Activated CD8-positive, alpha-beta memory T cell treated with anti-CD3 and anti-CD28 coated beads, Interleukin-2, amount 50 U/mL, for 1 hour (primary cell): ENCODE measurements around the gene C10orf88.
A peak's percentile ranks its signal among the peaks of the same experiment; 100 is the strongest.

Source experiments
- DNase-seq: peaks from one replicate; pipeline ENCODE4 v3.0.0-alpha.2; 2020; ENCODE audit errors: extremely low read depth

The C10orf88 gene, protein sequence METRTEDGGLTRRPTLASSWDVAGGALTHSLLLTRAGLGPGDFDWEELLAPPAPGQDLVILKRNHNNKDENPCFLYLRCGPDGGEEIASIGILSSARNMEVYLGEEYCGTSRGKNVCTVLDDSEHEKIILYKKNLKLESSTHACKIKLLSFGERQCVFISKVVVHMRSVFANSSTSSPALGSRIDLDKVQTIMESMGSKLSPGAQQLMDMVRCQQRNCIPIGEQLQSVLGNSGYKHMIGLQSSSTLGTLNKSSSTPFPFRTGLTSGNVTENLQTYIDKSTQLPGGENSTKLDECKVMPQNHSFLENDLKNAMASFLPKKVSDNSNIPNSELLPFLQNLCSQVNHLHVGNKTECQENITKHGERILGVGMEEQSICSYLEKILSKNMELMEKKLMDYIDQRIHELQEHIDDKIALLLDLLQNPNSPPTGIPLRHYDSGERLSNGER

DNA sequence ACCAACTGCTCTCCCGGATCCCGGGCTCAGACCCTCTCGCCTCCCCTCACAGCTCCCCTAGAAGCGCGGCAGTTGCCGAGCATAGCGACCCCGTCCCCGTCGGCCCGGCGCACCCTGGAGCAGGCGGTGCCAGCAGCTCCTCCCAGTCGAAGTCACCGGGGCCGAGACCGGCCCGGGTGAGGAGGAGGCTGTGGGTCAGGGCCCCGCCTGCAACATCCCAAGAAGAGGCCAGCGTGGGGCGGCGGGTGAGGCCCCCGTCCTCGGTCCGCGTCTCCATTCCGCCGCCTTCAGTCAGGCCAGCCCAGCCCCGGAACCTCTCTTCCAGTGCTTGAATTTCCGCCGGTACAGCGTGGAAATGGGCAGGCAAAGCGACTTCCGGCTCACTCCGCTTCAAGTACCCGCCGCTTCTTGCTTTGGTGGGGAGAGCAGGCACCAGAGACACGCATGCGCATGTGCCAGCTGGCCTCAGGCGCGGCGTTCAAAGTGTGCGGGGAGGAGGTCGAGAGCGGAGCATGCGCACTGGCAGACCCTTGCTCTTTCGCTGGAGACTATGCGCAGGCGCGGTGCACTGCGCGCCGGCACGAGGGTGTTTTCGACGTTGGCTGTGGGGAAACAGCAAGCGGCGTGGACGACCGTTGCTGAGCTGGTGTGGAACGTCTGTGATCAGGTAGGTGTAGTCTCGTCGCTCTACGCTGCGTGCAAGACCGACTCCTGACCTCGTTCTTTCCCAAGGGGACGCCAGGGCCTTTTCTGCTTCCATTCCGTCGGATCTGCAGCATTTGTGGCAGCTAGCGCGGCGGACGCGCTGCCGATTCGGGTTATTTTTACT is at the start of gene C10orf88:
Gene C10orf88, minus strand, starts transcription at position 326 of the 829 bp plus-strand sequence. Its CDS starts 49 bp downstream, at position 277.
- DNase-seq, result peak; percentile 96

DNA sequence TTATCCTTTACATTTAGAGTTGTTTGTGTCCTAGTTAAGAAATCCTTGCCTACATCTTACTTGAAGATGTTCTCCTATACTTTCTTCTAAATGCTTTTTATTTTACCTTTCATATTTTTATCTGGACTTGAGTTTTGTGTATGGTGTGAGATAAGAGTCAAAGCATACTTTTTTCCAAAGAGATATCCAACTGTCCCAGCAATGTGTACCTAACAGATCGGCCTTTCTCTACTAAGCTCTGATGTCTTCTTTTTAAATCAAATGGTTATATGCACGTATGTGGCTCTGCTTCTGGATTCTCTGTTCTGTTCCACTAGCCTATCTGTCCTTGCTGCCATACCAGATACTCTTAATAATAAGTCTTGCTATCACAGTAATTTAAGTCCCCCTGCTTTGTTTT is 47.3 kb upstream of the C10orf88 start:
- no peak for DNase-seq

DNA sequence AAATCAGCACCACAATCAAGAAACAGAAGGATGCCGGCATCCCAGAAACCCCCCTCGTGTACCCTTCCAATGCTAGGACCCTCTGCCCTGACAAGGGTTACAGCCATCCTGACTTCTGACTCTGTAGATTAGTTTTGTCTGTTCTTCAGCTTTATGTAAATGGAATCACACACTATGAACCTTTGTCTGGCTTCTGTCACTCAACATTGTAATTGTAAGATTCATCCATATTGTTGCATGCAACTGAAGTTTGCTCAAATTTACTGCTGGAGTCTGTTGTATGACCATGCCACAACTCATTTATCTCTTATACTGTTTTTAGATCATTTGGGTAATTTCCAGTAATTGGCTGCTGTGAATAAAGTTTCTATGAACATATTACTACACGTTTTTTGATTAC is 46.1 kb upstream of the C10orf88 start:
- no peak for DNase-seq

DNA sequence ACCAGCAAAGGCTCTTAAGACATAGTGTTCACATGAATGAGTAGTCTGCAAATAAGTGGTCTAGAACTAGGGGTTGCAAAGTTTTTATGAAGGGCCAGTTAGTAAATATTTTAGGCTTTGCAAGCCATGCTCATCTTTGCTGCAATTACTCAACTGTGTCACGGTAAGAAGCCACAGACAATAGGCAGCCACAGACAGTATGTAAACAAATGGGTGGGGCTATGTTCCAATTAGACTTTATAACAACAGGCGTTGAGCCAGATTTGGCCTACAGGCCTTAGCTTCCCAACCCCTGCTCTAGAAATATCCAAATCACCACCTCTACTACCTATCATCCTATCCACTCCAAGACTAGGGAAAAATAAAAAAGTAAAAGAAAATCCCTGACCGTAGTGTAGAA is 45.3 kb upstream of the C10orf88 start:
- no peak for DNase-seq

DNA sequence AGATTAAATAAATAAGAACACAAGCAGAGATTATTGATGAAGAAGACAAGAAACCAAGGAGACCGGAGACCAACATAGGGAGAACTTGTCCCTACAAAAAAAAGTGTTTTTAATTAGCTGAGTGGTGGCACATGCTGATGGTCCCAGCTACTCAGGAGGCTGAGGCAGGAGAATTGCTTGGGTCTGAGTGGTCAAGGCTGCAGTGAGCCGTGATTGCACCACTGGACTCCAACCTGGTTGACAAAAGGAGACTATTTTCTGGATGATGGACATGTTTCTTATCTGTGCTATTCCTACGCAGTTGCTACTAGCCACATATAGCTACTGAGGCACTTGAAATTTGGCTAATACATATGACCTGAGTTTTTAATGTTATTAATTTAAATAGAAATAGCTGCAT is 44.9 kb upstream of the C10orf88 start:
- DNase-seq, result no peak

DNA sequence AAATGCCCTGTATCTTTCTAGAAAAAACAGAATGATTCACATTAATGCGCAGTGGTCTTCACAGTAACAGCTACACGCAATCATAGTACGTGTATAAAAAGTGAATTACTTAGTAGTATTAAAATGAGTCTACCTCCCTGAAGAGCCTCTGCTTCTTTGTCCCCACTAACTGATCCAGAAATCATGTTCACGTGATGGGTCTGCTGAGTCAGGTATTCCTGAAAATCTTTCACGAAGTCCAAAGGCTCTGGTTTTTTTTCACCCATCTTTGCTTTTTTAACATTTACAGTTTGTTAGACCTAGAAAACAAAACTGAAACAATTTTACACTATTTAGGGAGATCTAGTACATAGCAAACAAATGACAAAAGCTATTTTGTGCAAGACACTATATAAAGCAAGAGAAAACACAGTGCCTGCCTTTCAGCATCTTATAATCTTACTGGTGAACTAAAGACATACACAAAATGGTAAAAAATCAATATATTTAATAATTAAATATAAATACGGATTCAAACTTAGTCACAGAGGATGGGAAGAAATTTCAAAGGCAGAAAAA is 44.4 kb upstream of the C10orf88 start:
- DNase-seq, result no peak

DNA sequence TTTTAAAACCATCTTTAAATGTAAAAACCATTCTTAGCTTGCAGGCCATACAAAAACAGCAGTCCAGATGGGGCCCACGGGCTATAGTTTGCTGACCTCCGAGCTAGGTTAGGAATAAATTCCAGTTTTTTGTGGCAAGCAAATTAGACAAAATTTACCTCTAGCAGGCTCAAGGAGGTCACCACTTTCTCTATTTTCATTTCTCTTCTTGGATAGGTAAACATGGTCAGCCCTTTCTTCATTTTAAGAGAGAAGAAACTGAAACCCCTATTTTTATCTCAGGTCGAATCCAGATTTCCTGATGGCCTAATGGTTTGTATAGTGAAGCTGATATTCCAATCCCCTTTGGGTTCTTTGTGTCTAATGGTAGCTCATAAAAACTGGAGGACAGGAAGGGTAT is 43.8 kb upstream of the C10orf88 start:
- no peak for DNase-seq

DNA sequence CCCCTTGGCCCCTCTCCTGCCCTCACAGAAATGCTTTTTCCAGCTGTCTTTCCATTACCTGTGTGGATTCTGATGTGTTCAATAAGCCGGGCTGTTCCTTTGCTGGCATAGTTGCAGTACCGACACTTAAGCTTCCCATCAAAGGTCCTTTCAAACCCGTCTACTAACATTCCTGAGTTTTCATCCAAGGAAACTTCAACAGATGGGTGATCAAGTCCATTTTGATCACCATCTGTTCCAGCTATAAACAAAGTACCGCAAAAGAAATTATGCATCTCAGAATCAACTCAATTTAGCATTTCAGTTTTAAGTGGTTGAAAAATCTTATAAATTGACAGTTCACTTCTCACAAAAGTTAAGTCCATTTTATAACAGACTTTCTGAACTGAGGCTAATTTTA is 41.9 kb upstream of the C10orf88 start:
- DNase-seq, result no peak

DNA sequence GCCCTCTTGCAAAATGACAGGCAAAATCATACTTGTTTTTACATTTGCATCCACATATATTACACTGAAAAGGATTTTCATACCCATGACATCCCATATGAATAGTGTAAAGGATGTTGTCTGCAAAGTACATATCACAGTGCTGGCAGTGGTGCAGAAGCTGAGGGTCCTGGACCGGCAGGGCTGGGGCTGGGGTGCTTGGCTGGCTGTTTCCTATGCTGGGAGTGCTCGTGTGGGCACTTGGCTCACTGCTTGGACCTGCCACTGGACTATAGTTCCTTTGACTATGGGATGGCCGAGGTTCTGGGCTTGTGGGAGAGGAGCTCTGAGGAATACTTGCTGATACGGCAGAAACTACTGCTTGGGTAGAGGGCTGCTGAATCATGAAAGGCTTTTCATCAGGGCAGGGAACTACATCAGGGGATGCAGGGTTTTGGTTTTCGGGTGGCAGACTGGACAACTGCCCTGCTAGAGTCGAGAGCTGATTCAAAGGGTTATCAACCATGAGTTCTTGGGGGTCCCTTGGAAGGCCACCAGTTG is 39.8 kb upstream of the C10orf88 start:
- no peak for DNase-seq

DNA sequence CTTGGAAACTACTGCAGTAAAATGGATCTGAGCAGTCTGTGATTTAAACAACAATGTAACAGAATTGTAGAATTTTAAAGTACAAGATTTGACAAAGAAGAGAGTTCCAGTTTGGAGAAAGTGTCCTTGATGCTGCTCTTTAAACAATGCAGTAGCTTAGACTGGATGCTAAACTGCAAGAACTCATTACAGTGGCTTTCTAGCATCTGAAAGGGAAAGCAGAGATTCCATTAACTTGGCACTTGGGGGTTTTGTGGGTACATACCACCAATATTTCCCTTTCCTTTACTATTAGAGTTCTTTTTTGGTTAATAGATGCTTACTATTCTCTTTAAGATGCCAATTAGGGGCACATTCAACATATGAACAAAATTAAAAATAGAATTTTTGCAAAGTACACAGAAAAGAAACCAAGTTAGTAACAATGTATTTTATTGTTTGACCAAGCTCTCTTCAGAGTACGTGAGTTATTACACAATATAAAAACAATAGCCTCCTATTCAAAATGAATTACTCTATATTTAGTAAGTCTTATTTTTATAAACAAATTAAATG is 38.1 kb upstream of the C10orf88 start:
- DNase-seq, result no peak

DNA sequence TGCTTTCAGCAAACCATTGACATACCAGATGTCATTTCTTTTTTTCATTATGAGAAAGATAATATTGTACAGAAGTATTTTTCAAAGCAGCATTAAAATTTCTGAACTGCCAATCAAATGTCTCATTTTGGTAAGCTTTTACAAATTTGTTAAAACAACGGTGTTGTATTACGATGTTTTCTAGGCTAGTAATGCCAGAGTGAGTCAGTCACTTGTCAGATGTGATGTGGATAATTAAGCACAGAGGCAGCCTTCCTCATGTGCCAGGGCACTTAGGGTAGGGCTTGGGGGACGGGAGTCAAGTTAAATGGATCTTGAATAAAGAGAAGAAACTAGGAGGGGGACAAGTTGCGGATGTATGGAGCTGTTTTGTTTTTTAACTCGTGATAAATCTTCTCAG is 36.3 kb upstream of the C10orf88 start:
- DNase-seq, result no peak

DNA sequence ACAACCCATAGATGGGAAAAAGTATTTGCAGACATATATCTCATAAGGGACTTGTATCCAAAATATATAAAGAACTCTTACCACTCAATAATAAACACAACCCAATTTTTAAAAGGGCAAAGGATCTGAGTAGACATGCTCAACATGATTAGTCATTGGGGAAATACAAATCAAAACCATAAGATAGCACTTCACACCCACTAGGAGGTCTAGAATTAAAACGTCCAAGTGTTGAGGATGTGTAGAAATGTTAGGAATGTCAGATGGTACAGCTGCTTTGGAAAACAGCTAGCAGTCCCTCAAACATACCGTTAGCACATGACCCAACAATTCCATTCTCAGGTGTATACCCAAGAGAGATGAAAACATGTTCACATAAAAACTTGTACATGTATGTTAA is 34.5 kb upstream of the C10orf88 start:
- DNase-seq, result no peak

DNA sequence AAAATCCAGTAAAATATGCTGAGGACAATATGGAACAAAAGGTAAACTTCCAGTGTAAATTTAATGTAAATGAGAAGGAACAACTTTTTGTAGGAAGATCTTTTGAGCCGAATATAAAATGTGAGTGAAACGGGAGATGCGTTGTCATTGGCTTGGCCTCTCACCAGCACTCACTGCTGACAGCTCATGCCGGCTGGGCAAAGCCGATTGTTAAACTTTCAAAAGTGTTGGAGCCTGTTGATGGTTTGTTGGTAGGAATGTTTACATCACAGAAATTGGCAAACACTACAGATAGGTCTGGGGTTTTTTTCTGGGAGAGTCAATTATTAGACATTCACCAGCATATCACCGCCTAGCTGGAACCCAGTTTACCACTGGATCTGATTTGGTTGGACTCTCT is 32.3 kb upstream of the C10orf88 start:
- no peak for DNase-seq

DNA sequence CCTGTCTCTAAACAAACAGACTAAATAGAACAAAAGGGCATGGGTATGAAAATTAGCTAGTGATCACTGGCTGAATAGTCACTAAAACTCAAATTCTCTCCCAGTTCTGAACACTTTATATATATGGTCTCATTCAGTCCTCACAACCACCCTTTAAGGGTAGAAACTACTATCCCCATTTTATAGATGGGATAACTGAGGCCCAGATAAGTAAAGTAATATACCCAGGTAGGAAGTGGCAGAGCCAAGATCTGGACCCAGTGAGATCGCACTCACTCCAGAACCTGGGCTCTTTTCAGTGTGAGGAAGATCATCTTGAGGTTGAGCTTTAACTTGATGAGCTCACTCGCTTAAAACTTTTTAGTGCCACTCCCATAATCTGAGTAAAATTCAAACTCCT is 30.7 kb upstream of the C10orf88 start:
- DNase-seq, result no peak

DNA sequence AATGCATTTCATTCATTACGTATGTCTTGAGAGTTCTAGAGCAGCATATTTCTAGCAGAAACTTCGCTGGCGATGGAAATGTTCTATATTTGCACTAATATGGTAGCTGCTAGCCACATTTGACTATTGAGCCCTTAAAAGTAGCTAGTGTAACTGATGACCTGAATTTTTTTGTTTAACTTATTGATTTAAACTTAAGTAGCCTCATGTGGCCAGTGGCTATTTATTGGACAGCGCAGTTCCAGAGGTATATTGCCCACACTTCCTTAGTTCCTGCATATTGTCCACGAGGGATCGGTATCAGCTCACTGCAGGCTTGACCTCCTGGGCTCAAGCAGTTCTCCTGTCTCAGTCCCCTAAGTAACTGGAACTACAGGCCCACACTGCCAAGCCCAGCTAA is 29.9 kb upstream of the C10orf88 start:
- DNase-seq, result no peak

DNA sequence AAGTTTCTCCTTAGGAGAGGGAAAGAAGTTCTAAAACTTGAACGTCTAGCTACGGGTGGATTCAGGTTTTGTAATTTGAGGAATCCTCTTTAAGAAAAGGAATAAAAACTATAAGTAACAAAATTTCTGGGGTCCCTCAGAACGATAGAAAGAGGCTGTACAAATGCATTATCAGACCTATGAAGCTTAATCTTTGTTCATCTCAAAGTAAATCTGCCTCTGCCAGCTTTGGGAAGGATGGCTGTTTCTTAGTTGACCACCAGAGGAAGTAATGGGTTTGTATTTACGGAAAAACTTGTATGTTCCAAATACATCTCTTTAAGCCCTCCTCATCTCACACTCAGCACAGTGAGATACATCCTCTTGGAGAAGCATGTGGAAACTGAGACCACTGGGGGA is 27.0 kb upstream of the C10orf88 start:
- no peak for DNase-seq

DNA sequence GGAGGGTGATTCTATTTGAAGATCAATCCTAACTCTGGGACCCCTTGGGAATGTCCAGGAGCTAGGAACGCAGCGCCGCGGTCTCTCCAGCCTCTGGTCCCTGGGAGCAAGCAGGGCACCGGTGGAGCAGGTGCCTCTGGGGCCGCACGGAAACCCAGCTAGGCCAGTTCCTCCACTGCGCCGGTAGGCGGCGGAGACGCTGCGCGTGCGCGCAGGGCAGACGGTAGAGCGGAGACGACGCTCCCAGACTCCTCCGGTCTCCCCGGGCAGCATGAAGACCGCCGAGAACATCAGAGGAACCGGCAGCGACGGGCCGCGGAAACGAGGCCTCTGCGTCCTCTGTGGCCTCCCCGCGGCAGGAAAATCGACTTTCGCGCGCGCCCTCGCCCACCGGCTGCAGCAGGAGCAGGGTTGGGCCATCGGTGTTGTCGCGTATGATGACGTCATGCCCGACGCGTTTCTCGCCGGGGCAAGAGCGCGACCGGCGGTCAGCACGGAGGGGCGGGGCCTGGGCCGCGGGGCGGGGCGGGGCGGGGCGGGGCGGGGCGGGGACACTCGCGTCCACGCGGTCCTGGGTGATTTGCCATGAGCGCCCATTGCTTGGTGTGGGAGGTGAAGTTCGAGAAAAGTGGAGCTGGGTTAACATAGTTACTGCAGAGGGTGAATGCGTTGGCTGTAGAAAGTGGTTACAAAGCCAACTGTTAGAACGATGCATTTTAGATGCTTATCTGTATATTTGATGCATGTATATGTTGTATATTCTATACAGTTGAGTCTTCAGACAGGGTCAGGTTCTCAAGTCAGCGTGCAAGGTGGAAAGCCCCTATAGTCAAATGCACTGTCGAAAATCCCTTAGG is 26.4 kb upstream of the C10orf88 start, which contains the start of gene PSTK:
Gene PSTK, plus strand, starts transcription at position 193 of the 857 bp plus-strand sequence. Its CDS starts 79 bp downstream, at position 272.
- peak; percentile 73 for DNase-seq

DNA sequence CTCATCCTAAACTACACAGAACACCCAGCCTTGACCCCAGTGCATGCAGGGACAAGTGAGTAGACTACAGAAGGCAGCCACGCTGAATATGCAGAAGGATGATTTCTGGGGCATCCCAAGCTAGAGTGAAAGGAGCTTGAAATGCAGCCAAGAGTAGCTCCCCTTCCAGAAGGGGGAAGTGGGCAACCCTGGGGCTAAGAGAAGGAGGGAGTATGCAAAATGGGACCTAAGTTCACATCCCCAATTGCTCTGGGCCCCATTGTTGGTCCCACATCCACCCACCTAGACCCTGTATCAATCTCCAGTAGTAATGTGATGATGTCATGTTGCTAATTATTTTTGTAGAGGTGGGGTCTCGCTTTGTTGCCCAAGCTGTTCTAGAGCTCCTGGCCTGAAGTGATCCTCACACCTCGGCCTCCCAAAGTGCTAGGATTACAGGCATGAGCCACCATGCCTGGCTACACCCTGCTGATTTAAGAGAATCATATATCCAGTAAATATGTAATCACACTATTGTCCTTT is 20.6 kb upstream of the C10orf88 start:
- no peak for DNase-seq

DNA sequence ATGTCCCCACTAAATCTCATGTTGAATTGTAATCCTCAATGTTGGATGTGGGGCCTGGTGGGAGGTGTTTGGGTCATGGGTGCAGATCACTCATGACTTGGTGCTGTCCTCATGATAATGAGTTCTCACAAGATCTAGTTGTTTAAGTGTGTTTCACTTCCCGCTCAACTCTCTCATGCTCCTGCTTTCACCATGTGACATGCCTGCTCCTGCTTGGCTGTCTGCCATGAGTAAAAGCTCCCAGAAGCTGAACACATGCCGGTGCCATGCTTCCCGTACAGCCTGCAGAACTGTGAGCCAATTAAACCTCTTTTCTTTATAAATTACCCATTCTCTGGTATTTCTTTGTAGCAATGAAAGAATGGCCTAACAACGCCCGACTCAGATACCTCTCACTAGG is 20.0 kb upstream of the C10orf88 start:
- DNase-seq, result no peak

DNA sequence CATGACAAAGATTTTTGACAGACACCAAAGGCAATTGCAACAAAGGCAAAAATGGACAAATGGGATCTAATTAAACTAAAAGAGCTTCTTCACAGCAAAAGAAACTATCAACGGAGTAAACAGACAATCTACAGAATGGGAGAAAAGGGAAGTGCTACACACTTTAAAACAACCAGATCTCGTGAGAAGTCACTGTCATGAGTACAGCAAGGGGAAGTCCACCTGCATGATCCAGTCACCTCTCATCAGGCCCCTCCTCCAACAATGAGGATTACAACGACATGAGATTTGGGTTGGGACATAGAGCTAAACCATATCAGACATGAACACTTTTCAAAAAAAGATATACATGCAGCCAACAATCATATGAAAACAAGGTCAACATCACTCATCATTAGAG is 14.7 kb upstream of the C10orf88 start:
- no peak for DNase-seq

DNA sequence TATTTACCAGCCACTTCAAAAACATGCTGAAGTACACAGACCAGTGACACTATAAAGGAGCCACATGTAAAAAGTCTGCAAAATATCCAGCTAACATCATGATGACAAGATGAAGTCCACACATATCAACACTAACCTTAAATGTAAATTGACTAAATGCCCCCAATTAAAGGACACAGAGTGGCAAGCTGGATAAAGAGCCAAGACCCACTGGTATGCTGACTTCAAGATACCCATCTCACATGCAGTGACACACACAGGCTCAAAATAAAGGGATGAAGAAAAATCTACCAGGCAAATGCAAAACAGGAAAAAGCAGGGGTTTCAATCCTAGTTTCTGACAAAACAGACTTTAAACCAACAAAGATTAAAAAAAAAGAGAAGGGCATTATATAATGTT is 12.9 kb upstream of the C10orf88 start:
- no peak for DNase-seq
